Subcutaneous adipose tissue (tissue), 4 donors: ENCODE results near the gene JAKMIP1. TPM values are rescaled to one million over a fixed set of nuclear protein-coding genes. Genes with fewer than 3 reads are reported as not detected.

ENCODE experiments used
- total RNA-seq, 4 donors: library from RNA; depleted of rRNA; stranded (reverse); fragments of >200 nt; gene quantifications; one replicate each; pipeline ENCODE4 v1.1.0, GENCODE V29; 2016
- TF ChIP-seq, protein P1 (sequence below): fragments of 450-650 bp; IDR thresholded peaks from one replicate; pipeline ENCODE4 v1.5.1; 2016; ENCODE audit warnings: low read depth, mild to moderate bottlenecking, control low read depth, antibody characterized with exemption, moderate library complexity

Gene JAKMIP1
- total RNA-seq, 4 donors from 2014 or later = 0.33 to 0.88 (median 0.36) TPM

DNA sequence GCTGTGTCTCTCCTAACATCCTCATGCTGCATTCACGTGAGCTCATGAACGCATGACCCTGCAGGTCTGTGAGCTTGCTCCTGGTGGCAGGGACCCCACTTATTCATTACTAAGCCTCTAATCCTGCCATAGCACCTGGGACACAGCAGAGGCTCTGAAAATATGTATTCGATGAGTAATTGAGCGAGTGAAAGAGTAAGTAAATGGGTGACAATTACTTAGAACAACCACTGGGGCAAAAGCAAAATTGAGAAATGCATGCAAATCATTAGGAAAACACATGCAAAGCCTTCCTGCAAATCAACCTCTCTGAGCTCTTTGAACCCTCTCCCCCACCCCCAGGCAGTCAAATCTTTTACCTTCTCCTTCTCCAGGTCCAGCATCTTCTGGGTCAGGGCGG is 158.5 kb downstream of the JAKMIP1 start:
- TF ChIP-seq, protein P1, sequence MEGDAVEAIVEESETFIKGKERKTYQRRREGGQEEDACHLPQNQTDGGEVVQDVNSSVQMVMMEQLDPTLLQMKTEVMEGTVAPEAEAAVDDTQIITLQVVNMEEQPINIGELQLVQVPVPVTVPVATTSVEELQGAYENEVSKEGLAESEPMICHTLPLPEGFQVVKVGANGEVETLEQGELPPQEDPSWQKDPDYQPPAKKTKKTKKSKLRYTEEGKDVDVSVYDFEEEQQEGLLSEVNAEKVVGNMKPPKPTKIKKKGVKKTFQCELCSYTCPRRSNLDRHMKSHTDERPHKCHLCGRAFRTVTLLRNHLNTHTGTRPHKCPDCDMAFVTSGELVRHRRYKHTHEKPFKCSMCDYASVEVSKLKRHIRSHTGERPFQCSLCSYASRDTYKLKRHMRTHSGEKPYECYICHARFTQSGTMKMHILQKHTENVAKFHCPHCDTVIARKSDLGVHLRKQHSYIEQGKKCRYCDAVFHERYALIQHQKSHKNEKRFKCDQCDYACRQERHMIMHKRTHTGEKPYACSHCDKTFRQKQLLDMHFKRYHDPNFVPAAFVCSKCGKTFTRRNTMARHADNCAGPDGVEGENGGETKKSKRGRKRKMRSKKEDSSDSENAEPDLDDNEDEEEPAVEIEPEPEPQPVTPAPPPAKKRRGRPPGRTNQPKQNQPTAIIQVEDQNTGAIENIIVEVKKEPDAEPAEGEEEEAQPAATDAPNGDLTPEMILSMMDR = no peak

DNA sequence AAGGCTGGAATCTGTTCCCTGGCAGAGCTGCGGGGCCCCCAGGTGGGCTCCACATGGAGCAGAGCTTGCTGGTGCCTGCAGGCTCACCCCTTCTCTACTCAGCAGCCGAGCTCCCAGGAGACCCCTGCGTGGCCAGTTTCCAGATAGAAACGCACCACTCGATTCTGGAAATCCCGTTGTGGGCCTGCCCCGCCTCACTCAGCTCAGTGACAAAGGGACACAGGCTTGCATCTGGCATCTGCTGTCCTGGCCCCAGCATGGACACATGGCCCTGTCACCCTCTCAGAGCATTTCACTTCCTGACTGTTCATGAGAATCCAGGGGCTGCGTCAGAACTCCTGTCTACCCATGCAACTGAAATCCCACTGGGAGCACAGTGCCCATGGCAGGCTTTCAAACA is 161.6 kb downstream of the JAKMIP1 start:
- TF ChIP-seq, protein P1 = no peak

DNA sequence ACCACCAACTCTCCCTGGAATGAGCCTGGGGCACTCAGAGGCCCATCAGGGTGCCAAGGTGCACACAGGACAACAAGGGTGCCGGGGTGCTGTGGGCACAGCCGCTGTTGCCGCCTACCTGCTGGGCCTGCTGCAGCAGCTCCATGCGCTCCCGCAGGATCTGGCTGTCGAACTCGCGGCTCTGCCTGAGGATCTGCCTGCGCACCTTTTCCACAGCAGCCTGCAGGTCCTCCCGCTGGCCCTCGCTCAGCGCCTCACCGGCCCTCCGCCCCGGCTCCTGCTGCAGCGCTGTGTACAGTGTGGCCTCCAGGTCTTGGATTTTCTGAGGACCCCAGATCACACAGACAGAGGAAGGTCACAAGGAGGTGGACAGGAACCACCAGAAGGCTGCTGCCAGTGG is 164.6 kb downstream of the JAKMIP1 start:
- TF ChIP-seq, protein P1 = no peak

DNA sequence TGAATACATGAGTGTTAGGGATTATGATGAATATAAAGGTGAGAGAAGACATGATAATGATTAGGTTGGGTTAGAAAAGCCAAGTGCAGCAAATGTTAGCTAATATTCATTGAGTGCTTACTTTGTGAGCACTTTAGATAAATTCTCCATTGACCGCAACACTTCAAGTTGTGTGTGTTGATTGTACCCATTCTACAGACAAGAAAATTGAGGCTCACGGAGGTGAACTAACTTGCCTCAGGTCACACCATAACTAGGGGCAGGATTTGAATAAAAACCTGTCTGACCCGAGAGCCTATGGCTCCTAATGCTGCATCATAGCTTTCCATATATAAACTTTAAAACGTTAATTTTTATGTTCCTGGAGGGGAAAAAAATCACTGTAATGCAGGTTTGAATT is 167.0 kb downstream of the JAKMIP1 start:
- TF ChIP-seq, protein P1 = no peak

DNA sequence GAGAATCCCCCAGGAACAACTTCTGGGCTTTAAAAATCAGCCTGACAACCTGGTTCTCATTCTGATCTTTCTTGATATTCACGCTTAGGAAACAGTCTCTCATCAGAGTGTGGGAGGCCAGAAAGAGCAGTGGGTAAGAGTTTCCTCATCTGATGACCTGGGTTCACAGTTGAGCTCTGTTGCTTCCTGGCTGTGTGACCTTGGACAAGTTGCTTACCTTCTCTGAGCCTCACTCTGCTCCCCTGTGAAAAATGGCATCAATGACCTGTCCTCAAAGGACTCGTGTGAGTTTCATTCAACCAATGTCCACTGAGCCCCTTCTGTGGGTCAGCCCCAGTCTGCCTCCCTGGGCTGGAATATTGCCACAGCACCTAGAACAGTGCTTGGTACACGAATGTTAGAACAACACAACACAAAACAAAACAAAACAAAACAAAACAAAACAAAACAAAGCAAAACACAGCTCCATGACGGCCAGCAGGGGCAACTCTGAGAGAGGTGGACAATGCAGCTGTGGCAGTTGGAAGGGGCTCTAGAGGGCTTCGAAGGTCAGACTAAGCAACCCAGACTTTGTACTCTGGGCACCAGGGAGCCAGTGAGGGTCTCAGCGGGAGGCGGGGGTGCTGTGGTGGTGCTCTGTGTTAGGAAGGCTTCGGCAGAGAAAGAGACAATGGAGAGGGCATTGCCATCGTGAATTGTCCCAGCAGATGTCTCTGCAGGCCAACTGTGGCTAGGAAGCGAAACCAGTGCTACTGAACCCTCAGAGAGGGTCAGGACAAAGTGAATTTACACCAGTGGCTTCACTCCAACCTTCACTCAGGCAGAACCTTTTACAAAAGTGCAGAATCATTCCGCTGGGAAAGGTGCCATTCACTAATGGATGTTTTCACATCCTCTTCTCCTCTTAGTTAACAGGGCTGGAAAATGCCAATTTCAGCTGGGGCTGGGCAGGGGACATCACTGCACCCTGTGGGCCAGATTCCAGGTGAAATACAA is 167.8 kb downstream of the JAKMIP1 start:
- TF ChIP-seq, protein P1 = no peak

DNA sequence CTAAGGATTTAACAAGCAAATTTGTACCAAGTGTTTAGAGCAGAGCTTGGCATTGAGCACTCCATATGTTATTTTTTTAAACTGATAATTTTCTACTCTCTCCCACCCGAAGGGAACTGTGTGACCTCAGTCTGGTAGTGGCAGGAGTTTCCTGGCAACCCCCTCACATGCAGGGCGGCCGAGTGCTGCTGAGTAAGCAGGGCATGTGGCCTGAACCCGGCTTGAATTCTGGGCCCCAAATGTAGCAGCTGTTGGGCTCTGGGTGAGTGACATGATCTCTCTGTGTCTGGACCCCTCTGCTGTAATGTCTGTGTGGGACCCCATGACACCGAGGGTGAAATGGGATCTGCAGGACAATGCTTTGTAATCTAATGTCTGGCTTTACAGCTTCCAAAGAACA is 168.5 kb downstream of the JAKMIP1 start:
- TF ChIP-seq, protein P1 = no peak

DNA sequence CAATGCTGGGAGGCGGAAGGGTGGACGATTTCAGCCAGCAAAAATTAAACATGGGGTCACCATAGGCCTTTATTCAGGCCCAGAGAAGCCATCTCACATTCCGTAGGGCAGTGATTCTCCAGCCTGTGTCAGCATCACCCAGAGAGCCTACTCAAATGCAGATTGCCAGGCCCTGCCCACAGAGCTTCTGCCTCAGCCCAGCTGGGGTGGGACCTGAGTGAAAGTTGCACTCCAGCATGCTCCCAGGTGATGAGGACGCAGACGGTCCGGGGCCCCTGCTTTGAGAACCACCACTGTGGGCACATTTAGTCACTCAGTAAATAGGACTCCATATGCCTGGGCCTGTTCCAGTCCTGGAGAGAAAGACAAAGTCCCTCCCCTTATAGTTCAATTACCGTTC is 169.7 kb downstream of the JAKMIP1 start:
- TF ChIP-seq, protein P1 = no peak
